Mesodermal cell (in vitro differentiated cells): ENCODE data around the gene SEMA3F.

Experiments used
- H3K27ac ChIP-seq: 2 replicates; pipeline ENCODE4 v1.7.0; 2013; ENCODE audit warnings: mild to moderate bottlenecking, low read depth, low read length, moderate library complexity; ENCODE audit not compliant: severe bottlenecking
- H3K36me3 ChIP-seq: 2 replicates; pipeline ENCODE4 v1.7.1; 2013; ENCODE audit warnings: mild to moderate bottlenecking, low read length, moderate library complexity; ENCODE audit not compliant: control insufficient read depth, insufficient read depth
- H3K4me1 ChIP-seq: one replicate; pipeline ENCODE4 v1.7.1; 2013; ENCODE audit warnings: mild to moderate bottlenecking, low read length; ENCODE audit not compliant: insufficient read depth, control insufficient read depth, poor library complexity, severe bottlenecking
- H3K4me3 ChIP-seq: 2 replicates; pipeline ENCODE4 v1.7.0; 2013; ENCODE audit warnings: low read length, control low read depth, mild to moderate bottlenecking; ENCODE audit not compliant: insufficient read depth, poor library complexity, severe bottlenecking; ENCODE audit errors: extremely low read depth
- H3K9me3 ChIP-seq: 2 replicates; pipeline ENCODE4 v1.7.1; 2013; ENCODE audit warnings: mild to moderate bottlenecking, low read length, moderate library complexity; ENCODE audit not compliant: control insufficient read depth
- WGBS, 2 experiments: methylation state at CpG; one replicate each; pipeline ENCODE4 v1.1.5; 2013; ENCODE audit warnings: missing lambda C conversion rate in 2 of 2; ENCODE audit not compliant: insufficient coverage in 2 of 2; 5-methylcytosine and 5-hydroxymethylcytosine counted together

SEMA3F gene

GRCh38 chr3:50194128-50194902 lies 39.2 kb downstream of the SEMA3F start:
- H3K4me1 ChIP-seq, result no peaks in the 10 kb centered on the region
- H3K4me3 ChIP-seq, result no peak overlapping the region
- no peak overlapping the region for H3K27ac ChIP-seq
- WGBS, 2 experiments, result 50 to 61% methylated on average over 54 to 63 of the region's 70 CpGs
- H3K9me3 ChIP-seq, result no peaks in the 10 kb centered on the region
- H3K36me3 ChIP-seq, result no peaks in the 10 kb centered on the region

- Histone ChIP-seq H3K4me1 (no peaks in the 10 kb centered on the region), H3K36me3 (no peaks in the 10 kb centered on the region)
- WGBS, 2 experiments, result 86 to 87% methylated on average over 7 to 12 of the region's 14 CpGs
Measured at GRCh38 chr3:50194903-50195500, 39.9 kb downstream of the SEMA3F start.

DNA sequence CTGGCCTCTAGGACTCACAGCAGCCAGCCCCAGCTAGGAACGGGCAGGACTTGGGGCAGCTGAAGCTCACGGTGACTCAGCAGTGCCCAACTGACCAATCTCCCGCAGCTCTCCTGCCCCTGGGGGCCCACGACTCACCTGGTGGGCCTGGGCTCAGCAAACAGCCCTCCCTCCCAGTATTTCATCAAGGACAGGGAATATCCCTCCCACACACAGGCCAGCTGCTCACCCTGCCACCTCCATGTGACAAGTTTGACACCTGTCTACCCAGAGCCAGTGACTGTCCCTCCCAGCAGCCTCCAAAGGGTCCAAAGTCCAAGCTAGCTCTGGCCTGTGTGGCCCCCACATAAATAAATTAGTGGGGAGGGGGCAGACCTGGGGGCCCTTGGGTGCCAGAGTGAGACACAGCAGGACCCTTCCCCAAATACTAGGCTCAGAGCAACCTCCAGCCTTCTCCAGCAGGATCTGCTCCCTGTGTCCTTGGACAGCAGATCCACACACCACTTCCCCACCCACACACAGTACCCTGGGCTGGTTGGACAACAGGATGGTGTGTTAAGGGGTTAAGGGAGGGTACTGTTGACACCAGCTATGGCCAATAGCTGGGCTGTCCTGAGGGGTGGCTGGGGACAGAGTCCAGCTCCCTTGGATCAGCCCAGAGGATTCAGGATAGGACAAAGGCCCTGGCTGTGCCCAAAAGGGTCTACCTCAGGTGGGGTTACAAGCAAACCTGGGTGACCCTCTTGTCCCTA lies 40.6 kb downstream of the SEMA3F start:
- WGBS, 2 experiments, result 57 to 76% methylated on average over 3 of the region's 4 CpGs
- no peaks in the 10 kb centered on the region for H3K4me1 ChIP-seq
- no peak overlapping the region for H3K27ac ChIP-seq
- no peaks in the 10 kb centered on the region for H3K9me3 ChIP-seq
- H3K4me3 ChIP-seq, result no peak overlapping the region
- no peaks in the 10 kb centered on the region for H3K36me3 ChIP-seq

More at GRCh38 chr3:50194903-50195500, 39.9 kb downstream of the SEMA3F start:
- Histone ChIP-seq H3K4me3 (no peak overlapping the region), H3K9me3 (no peaks in the 10 kb centered on the region), H3K27ac (no peak overlapping the region)

DNA sequence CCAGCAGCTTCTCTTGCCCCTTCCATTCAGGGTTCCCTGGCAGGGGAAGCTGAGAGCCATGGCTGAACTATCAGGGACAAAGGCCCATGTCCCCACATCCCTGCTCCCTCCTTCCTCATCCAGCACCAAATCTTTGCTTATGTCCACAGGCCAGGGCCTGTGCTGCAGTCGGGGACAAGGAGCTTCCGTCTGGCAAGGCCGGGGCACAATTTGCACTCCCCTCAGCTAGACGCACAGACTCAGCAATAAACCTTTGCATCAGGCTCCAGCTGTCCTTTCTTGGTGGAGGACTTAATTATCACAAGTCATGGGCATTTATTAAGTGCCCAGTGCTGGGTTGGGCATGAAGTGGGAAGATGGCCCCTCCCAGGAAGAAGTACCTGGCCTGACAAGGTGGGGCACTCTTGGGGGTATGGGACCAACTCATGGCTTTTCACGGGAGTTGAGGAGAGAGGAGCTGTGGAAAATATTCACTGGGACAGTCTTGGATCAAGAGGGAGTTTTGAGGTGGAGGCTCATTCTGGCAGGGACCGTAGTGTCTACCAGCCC lies 41.2 kb downstream of the SEMA3F start:
- H3K27ac ChIP-seq, result no peak overlapping the region
- WGBS, 2 experiments, result 80 to 93% methylated on average over 3 to 6 of the region's 6 CpGs

DNA sequence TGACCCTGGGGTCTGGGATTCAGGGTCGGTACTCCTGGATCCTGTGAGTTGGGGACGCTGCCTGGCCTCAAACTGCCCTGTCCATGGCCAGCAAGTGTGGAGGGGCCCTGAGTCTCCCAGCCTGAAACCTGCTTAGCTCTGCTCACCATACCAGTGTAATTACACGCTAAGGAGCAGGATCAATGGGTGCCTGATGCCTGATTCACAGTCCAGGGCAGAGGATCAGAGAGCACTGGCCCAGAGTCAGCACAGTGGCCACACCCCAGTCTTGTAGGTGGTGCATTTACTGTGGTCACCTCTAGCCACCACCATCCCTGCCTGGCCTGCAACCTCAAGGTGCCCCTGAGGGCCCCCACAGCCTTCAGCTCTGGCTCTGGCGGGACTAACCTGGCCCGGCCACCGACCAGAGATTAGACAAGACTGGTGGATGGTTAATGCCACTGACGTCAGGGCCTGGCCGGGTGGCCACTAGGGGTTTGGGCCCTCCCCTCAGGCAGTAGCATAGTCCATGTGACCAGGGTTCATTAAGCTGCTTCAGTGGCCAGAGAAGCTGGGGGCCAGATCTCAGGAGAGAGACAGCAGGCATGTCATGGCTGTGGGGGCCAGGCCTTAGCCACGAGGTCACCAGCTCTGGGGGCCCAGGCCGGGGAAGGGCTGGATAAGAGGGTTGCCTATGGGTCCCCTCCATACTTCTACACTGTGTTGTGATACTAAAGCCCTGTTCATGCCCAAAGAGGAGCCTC lies 46.6 kb downstream of the SEMA3F start:
- Histone ChIP-seq H3K4me3 (no peak overlapping the region), H3K36me3 (no peaks in the 10 kb centered on the region), H3K27ac (no peak overlapping the region), H3K4me1 (peaks cover 13% of the 10 kb centered on the region), H3K9me3 (no peaks in the 10 kb centered on the region)
- 83 to 89% methylated on average over 5 to 10 of the region's 10 CpGs for WGBS, 2 experiments

More for the DNA sequence above, 41.2 kb downstream of the SEMA3F start:
- H3K4me3 ChIP-seq, result no peak overlapping the region
- no peaks in the 10 kb centered on the region for H3K4me1 ChIP-seq
- H3K9me3 ChIP-seq, result no peaks in the 10 kb centered on the region
- H3K36me3 ChIP-seq, result no peaks in the 10 kb centered on the region

DNA sequence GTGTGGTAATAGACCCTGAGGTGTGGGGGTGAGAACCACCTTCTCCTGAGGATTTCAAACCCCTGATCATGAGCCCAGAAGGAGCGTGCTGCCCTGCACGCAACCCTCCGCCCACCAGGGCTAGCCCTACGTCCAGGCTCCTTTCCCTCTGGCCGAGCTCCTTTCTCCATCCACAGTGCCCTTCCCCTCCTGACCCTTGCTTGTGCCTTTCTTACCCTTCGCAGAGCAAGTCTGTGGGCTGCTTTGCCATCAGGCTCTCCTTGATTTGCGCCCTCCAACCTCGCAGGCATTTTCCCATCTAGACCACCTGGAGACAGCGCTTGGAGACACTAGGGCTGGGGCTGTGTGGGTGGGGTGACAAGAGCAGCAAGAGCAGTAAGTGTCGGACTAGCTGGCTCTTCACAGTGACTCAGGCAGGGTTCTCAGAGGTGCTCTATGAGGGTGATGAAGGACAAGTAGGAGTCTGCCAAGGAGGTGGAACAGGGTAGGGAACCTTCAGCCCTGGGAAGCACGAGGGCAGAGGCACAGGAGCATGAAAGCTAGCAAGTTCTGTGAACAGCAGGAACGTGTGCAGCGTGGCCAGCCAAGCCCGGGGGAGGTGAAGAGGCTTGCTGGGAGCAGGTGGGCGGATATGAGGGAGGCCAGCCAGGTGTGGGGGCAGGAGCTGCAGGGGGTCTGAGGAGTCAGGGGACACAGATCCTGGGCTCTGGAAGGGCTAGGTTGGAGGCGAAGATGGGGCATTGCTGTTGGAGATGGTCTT lies 47.4 kb downstream of the SEMA3F start:
- Histone ChIP-seq H3K36me3 (no peaks in the 10 kb centered on the region), H3K4me3 (no peak overlapping the region), H3K4me1 (peaks cover 13% of the 10 kb centered on the region), H3K27ac (no peak overlapping the region), H3K9me3 (no peaks in the 10 kb centered on the region)
- 80 to 88% methylated on average over 12 to 13 of the region's 16 CpGs for WGBS, 2 experiments

GRCh38 chr3:50203113-50203808 lies 48.1 kb downstream of the SEMA3F start:
- Histone ChIP-seq H3K4me1 (peaks cover 13% of the 10 kb centered on the region), H3K27ac (no peak overlapping the region), H3K36me3 (no peaks in the 10 kb centered on the region), H3K9me3 (no peaks in the 10 kb centered on the region), H3K4me3 (no peak overlapping the region)
- WGBS, 2 experiments, result 94 to 95% methylated on average over 6 to 8 of the region's 9 CpGs

- H3K4me3 ChIP-seq, result no peak overlapping the region
- H3K27ac ChIP-seq, result no peak overlapping the region
- H3K4me1 ChIP-seq, result peaks cover 13% of the 10 kb centered on the region
- 80 to 88% methylated on average over 6 to 8 of the region's 12 CpGs for WGBS, 2 experiments
- H3K9me3 ChIP-seq, result no peaks in the 10 kb centered on the region
- H3K36me3 ChIP-seq, result no peaks in the 10 kb centered on the region
Measured at GRCh38 chr3:50203809-50204803, 49.0 kb downstream of the SEMA3F start.
